HepG2 (cell line): ENCODE data around the gene THSD8. TPM values are rescaled to one million over a fixed set of nuclear protein-coding genes. Genes with fewer than 3 reads are reported as not detected.
A peak's percentile ranks its signal among the peaks of the same experiment; 100 is the strongest.

ENCODE experiments used
- CREB1 ChIP-seq, 2 experiments: fragments of 450-650 bp in 1 of 2; IDR thresholded peaks; 2 replicates each; pipeline ENCODE4 v1.6.1; 2016 to 2017; ENCODE audit warnings: control low read depth in 1 of 2, mild to moderate bottlenecking in 1 of 2, missing compliant biosample characterization in 1 of 2, missing genetic modification characterization in 1 of 2
- HHEX ChIP-seq: IDR thresholded peaks from 2 replicates; pipeline ENCODE4 v1.6.1; 2016; ENCODE audit warnings: control low read depth
- IRF2 ChIP-seq: IDR thresholded peaks from 2 replicates; pipeline ENCODE4 v1.6.1; 2018; ENCODE audit warnings: missing genetic modification reagents, missing compliant biosample characterization
- KDM4B ChIP-seq: sonication (generic); formaldehyde crosslinking; IDR thresholded peaks from 2 replicates; pipeline ENCODE4 v1.4.0; 2020; ENCODE audit warnings: missing genetic modification reagents
- KLF15 ChIP-seq: sonication (generic); formaldehyde crosslinking; IDR thresholded peaks from 2 replicates; pipeline ENCODE4 v1.8.1; 2023; ENCODE audit warnings: borderline replicate concordance, mild to moderate bottlenecking, inconsistent platforms, missing genetic modification reagents, mixed read lengths
- KLF9 ChIP-seq: IDR thresholded peaks from 2 replicates; pipeline ENCODE4 v1.6.1; 2016; ENCODE audit warnings: low read depth
- KMT2B ChIP-seq: IDR thresholded peaks from 2 replicates; pipeline ENCODE4 v1.6.1; 2016; ENCODE audit warnings: missing genetic modification reagents, missing compliant biosample characterization
- MEIS2 ChIP-seq: sonication (generic); formaldehyde crosslinking; IDR thresholded peaks from 2 replicates; pipeline ENCODE4 v1.9.0; 2021; ENCODE audit warnings: mild to moderate bottlenecking, missing genetic modification reagents
- NBN ChIP-seq: fragments of 450-650 bp; conservative IDR thresholded peaks from 2 replicates; pipeline ENCODE4 v1.6.1; 2017
- NCOA2 ChIP-seq: sonication (generic); formaldehyde crosslinking; IDR thresholded peaks from 2 replicates; pipeline ENCODE4 v1.8.0; 2022; ENCODE audit warnings: inconsistent platforms
- POLR2AphosphoS5 ChIP-seq: IDR thresholded peaks from 2 replicates; pipeline ENCODE4 v1.6.1; 2012; ENCODE audit warnings: low read depth, low read length
- SATB2 ChIP-seq: sonication (generic); formaldehyde crosslinking; IDR thresholded peaks from 2 replicates; pipeline ENCODE4 v1.5.0; 2020; ENCODE audit warnings: missing genetic modification reagents
- SNRNP70 ChIP-seq: fragments of 200-400 bp; formaldehyde crosslinking; IDR thresholded peaks from 2 replicates; pipeline ENCODE4 v1.6.1; 2017; ENCODE audit warnings: mild to moderate bottlenecking, low read depth, low read length, moderate library complexity
- TOPORS ChIP-seq: sonication (generic); formaldehyde crosslinking; IDR thresholded peaks from 2 replicates; pipeline ENCODE4 v1.8.0; 2023; ENCODE audit warnings: mild to moderate bottlenecking, missing genetic modification reagents
- YEATS2 ChIP-seq: sonication (generic); formaldehyde crosslinking; IDR thresholded peaks from 2 replicates; pipeline ENCODE4 v1.4.0; 2020; ENCODE audit warnings: missing genetic modification reagents, borderline replicate concordance
- ZNF251 ChIP-seq: sonication (generic); formaldehyde crosslinking; IDR thresholded peaks from 2 replicates; pipeline ENCODE4 v1.9.0; 2021; ENCODE audit warnings: mild to moderate bottlenecking, missing genetic modification reagents
- ZNF33A ChIP-seq: sonication (generic); formaldehyde crosslinking; IDR thresholded peaks from 2 replicates; pipeline ENCODE4 v1.5.1; 2020; ENCODE audit warnings: missing genetic modification reagents, mild to moderate bottlenecking, moderate library complexity, borderline replicate concordance
- ZNF75D ChIP-seq: sonication (generic); formaldehyde crosslinking; IDR thresholded peaks from 2 replicates; pipeline ENCODE4 v1.8.1; 2023; ENCODE audit warnings: missing genetic modification reagents, mild to moderate bottlenecking, borderline replicate concordance
- polyA plus RNA-seq, 8 experiments: library from polyadenylated mRNA; depleted of rRNA in 3 of 8; stranded (reverse) in 7 of 8; unstranded in 1 of 8; fragments of >200 nt; fragmentation: Illumina TruSeq in 4 of 8; extraction: Trizol in 4 of 8; gene quantifications; 2 replicates each; pipeline versions ENCODE4 v1.2.1 to v1.2.3, GENCODE V29; 2011 to 2016; ENCODE audit warnings: low read depth in 4 of 8, missing spikeins in 1 of 8, mixed read lengths in 1 of 8; ENCODE audit not compliant: insufficient read depth in 1 of 8
- total RNA-seq, 5 experiments: library from RNA; depleted of rRNA; stranded (reverse); fragments of >200 nt; fragmentation: Illumina TruSeq; extraction: Trizol; gene quantifications; 2 replicates each; pipeline ENCODE4 v1.2.3, GENCODE V29; 2016; ENCODE audit warnings: low read depth in 1 of 5
- TF ChIP-seq, protein P1 (sequence below): sonication (generic); formaldehyde crosslinking; IDR thresholded peaks from one replicate; pipeline ENCODE4 v1.5.1; 2020; ENCODE audit warnings: mild to moderate bottlenecking, missing genetic modification reagents; ENCODE audit errors: not compliant biosample characterization
- TF ChIP-seq, protein P2 (sequence below): sonication (generic); formaldehyde crosslinking; IDR thresholded peaks from 2 replicates; pipeline ENCODE4 v1.5.0; 2020; ENCODE audit warnings: missing genetic modification reagents
- TF ChIP-seq, protein P3 (sequence below): IDR thresholded peaks from 2 replicates; pipeline ENCODE4 v1.6.1; 2016; ENCODE audit warnings: mild to moderate bottlenecking, missing biosample characterization, missing genetic modification reagents

THSD8 gene
- total and polyA plus RNA-seq, 2 of the 13 experiments (the other 11 are each of a cell fraction or from before 2014, with no cell fraction given) = 4.8 to 14.9 TPM

DNA sequence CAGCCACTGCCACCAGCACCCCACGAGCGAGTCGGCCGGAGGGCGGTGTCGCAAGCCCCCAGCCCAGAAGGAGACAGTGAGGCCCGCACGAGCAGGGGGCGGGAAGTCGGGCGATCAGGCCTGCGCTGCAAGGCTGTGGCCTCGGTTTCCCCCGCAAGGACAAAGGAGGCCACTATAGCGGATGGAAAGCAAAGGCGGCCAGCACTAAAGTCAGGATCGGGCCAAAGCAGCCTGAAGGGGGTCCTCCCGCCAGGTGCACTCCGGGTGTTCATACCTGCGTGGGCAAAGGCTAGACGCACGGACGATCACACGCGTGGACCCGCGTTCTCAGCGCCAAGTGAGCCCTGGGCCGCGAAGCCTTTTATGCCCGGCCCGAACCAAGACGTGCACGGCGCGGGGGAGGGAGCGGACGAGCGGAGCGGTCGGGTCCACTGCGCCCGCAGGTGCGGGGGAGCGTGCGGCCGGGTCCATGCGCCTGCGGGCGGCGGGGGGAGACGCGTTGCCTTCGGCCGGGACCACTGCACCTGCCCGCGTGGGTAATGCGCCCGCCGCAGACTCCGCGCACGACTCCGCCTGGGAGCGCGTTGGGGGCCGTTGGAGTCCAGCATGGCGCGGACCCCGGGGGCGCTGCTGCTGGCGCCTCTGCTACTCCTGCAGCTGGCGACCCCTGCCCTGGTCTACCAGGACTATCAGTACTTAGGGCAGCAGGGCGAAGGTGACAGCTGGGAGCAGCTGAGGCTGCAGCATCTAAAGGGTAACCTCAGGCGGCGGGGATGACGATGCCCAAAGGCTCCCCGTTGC lies at the start of gene THSD8, which contains the start of gene PRDX2 (continued):
- TF ChIP-seq, protein P1, sequence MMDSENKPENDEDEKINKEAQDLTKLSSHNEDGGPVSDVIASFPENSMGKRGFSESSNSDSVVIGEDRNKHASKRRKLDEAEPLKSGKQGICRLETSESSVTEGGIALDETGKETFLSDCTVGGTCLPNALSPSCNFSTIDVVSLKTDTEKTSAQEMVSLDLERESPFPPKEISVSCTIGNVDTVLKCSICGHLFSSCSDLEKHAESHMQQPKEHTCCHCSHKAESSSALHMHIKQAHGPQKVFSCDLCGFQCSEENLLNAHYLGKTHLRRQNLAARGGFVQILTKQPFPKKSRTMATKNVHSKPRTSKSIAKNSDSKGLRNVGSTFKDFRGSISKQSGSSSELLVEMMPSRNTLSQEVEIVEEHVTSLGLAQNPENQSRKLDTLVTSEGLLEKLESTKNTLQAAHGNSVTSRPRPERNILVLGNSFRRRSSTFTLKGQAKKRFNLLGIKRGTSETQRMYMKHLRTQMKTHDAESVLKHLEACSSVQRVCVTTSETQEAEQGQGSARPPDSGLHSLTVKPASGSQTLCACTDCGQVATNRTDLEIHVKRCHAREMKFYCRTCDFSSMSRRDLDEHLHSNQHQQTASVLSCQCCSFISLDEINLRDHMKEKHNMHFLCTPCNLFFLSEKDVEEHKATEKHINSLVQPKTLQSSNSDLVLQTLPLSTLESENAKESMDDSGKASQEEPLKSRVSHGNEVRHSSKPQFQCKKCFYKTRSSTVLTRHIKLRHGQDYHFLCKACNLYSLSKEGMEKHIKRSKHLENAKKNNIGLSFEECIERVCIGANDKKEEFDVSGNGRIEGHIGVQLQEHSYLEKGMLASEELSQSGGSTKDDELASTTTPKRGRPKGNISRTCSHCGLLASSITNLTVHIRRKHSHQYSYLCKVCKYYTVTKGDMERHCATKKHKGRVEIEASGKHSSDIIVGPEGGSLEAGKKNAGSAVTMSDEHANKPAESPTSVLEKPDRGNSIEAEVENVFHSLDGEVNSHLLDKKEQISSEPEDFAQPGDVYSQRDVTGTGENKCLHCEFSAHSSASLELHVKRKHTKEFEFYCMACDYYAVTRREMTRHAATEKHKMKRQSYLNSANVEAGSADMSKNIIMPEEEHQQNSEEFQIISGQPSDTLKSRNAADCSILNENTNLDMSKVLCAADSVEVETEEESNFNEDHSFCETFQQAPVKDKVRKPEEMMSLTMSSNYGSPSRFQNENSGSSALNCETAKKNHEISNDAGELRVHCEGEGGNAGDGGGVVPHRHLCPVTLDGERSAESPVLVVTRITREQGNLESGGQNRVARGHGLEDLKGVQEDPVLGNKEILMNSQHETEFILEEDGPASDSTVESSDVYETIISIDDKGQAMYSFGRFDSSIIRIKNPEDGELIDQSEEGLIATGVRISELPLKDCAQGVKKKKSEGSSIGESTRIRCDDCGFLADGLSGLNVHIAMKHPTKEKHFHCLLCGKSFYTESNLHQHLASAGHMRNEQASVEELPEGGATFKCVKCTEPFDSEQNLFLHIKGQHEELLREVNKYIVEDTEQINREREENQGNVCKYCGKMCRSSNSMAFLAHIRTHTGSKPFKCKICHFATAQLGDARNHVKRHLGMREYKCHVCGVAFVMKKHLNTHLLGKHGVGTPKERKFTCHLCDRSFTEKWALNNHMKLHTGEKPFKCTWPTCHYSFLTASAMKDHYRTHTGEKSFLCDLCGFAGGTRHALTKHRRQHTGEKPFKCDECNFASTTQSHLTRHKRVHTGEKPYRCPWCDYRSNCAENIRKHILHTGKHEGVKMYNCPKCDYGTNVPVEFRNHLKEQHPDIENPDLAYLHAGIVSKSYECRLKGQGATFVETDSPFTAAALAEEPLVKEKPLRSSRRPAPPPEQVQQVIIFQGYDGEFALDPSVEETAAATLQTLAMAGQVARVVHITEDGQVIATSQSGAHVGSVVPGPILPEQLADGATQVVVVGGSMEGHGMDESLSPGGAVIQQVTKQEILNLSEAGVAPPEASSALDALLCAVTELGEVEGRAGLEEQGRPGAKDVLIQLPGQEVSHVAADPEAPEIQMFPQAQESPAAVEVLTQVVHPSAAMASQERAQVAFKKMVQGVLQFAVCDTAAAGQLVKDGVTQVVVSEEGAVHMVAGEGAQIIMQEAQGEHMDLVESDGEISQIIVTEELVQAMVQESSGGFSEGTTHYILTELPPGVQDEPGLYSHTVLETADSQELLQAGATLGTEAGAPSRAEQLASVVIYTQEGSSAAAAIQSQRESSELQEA (CRISPR knock-in tag) = peak; percentile 70
- TF ChIP-seq HHEX (no peak), KDM4B (no peak), KLF15 (no peak), NCOA2 (CRISPR knock-in tag) (no peak; the same call in 1 of the 2 replicates), ZNF251 (CRISPR knock-in tag) (no peak), SNRNP70 (no peak), POLR2AphosphoS5 (peak; percentile 98), ZNF75D (CRISPR knock-in tag) (0 out of 2 replicates have a peak, but pooled peaks have one; percentile 89), SATB2 (CRISPR knock-in tag) (peak; percentile 59; the same call in 1 of the 2 replicates), YEATS2 (CRISPR knock-in tag) (peak; percentile 54), MEIS2 (peak; percentile 78), KLF9 (no peak), CREB1 (IDR thresholded peaks at IDR 0.05) (peak; percentile 41; the same call in 1 of the 2 replicates), CREB1 (CRISPR knock-in tag; IDR thresholded peaks at IDR 0.05) (no peak; the same call in 1 of the 2 replicates), IRF2 (peak; percentile 76; the same call in 1 of the 2 replicates), KMT2B (peak; percentile 69; the same call in 1 of the 2 replicates), ZNF33A (peak; percentile 63; the same call in 1 of the 2 replicates), TOPORS (CRISPR knock-in tag) (peak; percentile 70; the same call in 1 of the 2 replicates), NBN (no peak)
- TF ChIP-seq, protein P2, sequence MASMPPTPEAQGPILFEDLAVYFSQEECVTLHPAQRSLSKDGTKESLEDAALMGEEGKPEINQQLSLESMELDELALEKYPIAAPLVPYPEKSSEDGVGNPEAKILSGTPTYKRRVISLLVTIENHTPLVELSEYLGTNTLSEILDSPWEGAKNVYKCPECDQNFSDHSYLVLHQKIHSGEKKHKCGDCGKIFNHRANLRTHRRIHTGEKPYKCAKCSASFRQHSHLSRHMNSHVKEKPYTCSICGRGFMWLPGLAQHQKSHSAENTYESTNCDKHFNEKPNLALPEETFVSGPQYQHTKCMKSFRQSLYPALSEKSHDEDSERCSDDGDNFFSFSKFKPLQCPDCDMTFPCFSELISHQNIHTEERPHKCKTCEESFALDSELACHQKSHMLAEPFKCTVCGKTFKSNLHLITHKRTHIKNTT (CRISPR knock-in tag) = peak; percentile 85; the same call in 1 of the 2 replicates
- TF ChIP-seq, protein P3, sequence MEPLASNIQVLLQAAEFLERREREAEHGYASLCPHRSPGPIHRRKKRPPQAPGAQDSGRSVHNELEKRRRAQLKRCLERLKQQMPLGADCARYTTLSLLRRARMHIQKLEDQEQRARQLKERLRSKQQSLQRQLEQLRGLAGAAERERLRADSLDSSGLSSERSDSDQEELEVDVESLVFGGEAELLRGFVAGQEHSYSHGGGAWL = peak; percentile 84; the same call in 1 of the 2 replicates
